ENCODE results near the gene PRELID2.

- TF ChIP-seq CTCF (IDR thresholded peaks at IDR 0.05) (no peak), POLR2A (IDR thresholded peaks at IDR 0.05) (no peak), POLR2AphosphoS5 (IDR thresholded peaks at IDR 0.05) (no peak)
Measured at GRCh38 chr5:145859897-145860296, 24.8 kb upstream of the PRELID2 start.

All from breast epithelium (tissue), 3 donors.